Mesodermal cell (in vitro differentiated cells): Measurements from ENCODE around the gene ZNF227.

Experiments used
- H3K27ac ChIP-seq: 2 replicates; pipeline ENCODE4 v1.7.0; 2013; ENCODE audit warnings: mild to moderate bottlenecking, low read depth, low read length, moderate library complexity; ENCODE audit not compliant: severe bottlenecking
- H3K36me3 ChIP-seq: 2 replicates; pipeline ENCODE4 v1.7.1; 2013; ENCODE audit warnings: mild to moderate bottlenecking, low read length, moderate library complexity; ENCODE audit not compliant: control insufficient read depth, insufficient read depth
- H3K4me1 ChIP-seq: one replicate; pipeline ENCODE4 v1.7.1; 2013; ENCODE audit warnings: mild to moderate bottlenecking, low read length; ENCODE audit not compliant: insufficient read depth, control insufficient read depth, poor library complexity, severe bottlenecking
- H3K4me3 ChIP-seq: 2 replicates; pipeline ENCODE4 v1.7.0; 2013; ENCODE audit warnings: low read length, control low read depth, mild to moderate bottlenecking; ENCODE audit not compliant: insufficient read depth, poor library complexity, severe bottlenecking; ENCODE audit errors: extremely low read depth
- H3K9me3 ChIP-seq: 2 replicates; pipeline ENCODE4 v1.7.1; 2013; ENCODE audit warnings: mild to moderate bottlenecking, low read length, moderate library complexity; ENCODE audit not compliant: control insufficient read depth
- WGBS, 2 experiments: methylation state at CpG; one replicate each; pipeline ENCODE4 v1.1.5; 2013; ENCODE audit warnings: missing lambda C conversion rate in 2 of 2; ENCODE audit not compliant: insufficient coverage in 2 of 2; 5-methylcytosine and 5-hydroxymethylcytosine counted together

The ZNF227 gene

GRCh38 chr19:44280916-44281315, 68.6 kb downstream of the ZNF227 start:
- H3K4me3 ChIP-seq: no peak overlapping the region
- WGBS, 2 experiments: 86 to 87% methylated on average over 7 of the region's 10 CpGs
- H3K9me3 ChIP-seq: peaks cover 3% of the 10 kb centered on the region
- peaks cover 2% of the 10 kb centered on the region for H3K36me3 ChIP-seq
- H3K4me1 ChIP-seq: no peaks in the 10 kb centered on the region
- H3K27ac ChIP-seq: no peak overlapping the region

DNA sequence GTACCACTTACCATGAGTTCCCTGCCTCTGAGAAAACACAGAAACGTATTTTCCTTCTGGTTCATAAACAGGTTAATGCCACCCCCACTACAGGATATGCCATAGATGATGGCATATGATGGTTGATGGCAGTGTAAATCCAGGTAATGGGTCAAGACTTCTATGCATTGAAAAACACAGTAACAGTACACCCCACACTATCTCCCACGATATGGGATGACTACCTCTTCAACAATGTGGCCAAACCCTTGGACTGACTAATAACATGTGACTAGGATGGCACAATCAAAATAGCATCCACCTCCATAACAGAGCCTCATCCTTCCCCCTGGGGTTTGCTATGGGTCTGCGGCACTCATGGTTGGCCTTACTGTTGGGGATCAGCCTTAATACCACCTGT, 70.5 kb downstream of the ZNF227 start:
- 100% methylated on average over 1 to 2 of the region's 3 CpGs for WGBS, 2 experiments
- no peak overlapping the region for H3K4me3 ChIP-seq

DNA sequence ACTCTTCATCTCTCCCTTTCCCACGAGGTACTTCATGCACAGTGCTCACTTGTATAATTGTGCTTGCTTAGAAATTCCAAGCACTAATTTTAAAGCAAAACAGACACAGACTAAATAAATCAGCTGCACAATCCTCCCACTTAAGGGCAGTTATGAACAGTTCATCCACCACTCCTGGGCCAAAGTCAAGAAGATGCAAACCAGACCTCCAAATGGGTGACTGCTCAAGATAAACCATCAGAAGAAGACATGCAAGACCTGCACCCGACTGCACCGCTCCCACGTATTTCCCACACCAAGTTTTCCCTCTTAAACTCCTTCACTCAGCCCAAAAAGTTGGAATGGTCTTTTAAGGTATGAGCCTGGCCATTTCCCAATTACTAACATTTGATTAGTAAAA, 72.6 kb downstream of the ZNF227 start:
- Histone ChIP-seq H3K4me1 (no peaks in the 10 kb centered on the region), H3K27ac (no peak overlapping the region), H3K9me3 (no peaks in the 10 kb centered on the region), H3K36me3 (peaks cover 35% of the 10 kb centered on the region), H3K4me3 (no peak overlapping the region)
- 84 to 91% methylated on average over 2 to 4 of the region's 4 CpGs for WGBS, 2 experiments

More for the DNA sequence above, 70.5 kb downstream of the ZNF227 start:
- no peaks in the 10 kb centered on the region for H3K4me1 ChIP-seq
- peaks cover 3% of the 10 kb centered on the region for H3K9me3 ChIP-seq
- no peak overlapping the region for H3K27ac ChIP-seq
- H3K36me3 ChIP-seq: peaks cover 19% of the 10 kb centered on the region
